HepG2 (cell line): ENCODE measurements around the gene PLEKHA3. TPM values are rescaled to one million over a fixed set of nuclear protein-coding genes. Genes with fewer than 3 reads are reported as not detected.
A peak's percentile ranks its signal among the peaks of the same experiment; 100 is the strongest.

Experiments
- ASH2L ChIP-seq: fragments of 300-600, 200-600 bp; sonication (generic); IDR thresholded peaks from 2 replicates; pipeline ENCODE4 v1.7.0; 2017; ENCODE audit warnings: low read depth, mild to moderate bottlenecking, moderate library complexity, mixed read lengths, low read length; ENCODE audit not compliant: insufficient read length
- CENPX ChIP-seq: sonication (generic); formaldehyde crosslinking; IDR thresholded peaks from 2 replicates; pipeline ENCODE4 v1.9.0; 2021; ENCODE audit warnings: mild to moderate bottlenecking, missing genetic modification reagents, moderate library complexity
- EED ChIP-seq: sonication (generic); formaldehyde crosslinking; IDR thresholded peaks from 2 replicates; pipeline ENCODE4 v1.5.0; 2020; ENCODE audit warnings: mild to moderate bottlenecking, missing genetic modification reagents
- FLYWCH1 ChIP-seq: sonication (generic); formaldehyde crosslinking; IDR thresholded peaks from 2 replicates; pipeline ENCODE4 v1.8.1; 2023; ENCODE audit warnings: mild to moderate bottlenecking, missing genetic modification reagents
- FOXK2 ChIP-seq: fragments of 450-650 bp; IDR thresholded peaks from 2 replicates; pipeline ENCODE4 v1.6.1; 2016
- HNF4A ChIP-seq: sonication (generic); formaldehyde crosslinking; IDR thresholded peaks from 2 replicates; pipeline ENCODE4 v1.4.0; 2020; ENCODE audit warnings: missing genetic modification reagents
- IKZF1 ChIP-seq: fragments of 450-650 bp; IDR thresholded peaks from 2 replicates; pipeline ENCODE4 v1.7.1; 2016
- KLF12 ChIP-seq: sonication (generic); formaldehyde crosslinking; IDR thresholded peaks from 2 replicates; pipeline ENCODE4 v1.4.0; 2020; ENCODE audit warnings: missing genetic modification reagents, borderline replicate concordance
- MED8 ChIP-seq: sonication (generic); formaldehyde crosslinking; IDR thresholded peaks from 2 replicates; pipeline ENCODE4 v1.8.1; 2023; ENCODE audit warnings: mild to moderate bottlenecking, missing genetic modification reagents; ENCODE audit not compliant: insufficient replicate concordance
- SMC3 ChIP-seq: IDR thresholded peaks from 2 replicates; pipeline ENCODE4 v1.6.1; 2011; ENCODE audit warnings: low read length, improper control_type of control experiment
- ZBTB7B ChIP-seq: sonication (generic); formaldehyde crosslinking; IDR thresholded peaks from 2 replicates; pipeline ENCODE4 v1.4.0; 2020; ENCODE audit warnings: missing genetic modification reagents
- ZFP36L1 ChIP-seq: sonication (generic); formaldehyde crosslinking; IDR thresholded peaks from 2 replicates; pipeline ENCODE4 v1.8.0; 2022; ENCODE audit warnings: mild to moderate bottlenecking, missing genetic modification reagents, moderate library complexity
- ZKSCAN8 ChIP-seq: IDR thresholded peaks from 2 replicates; pipeline ENCODE4 v1.6.1; 2016; ENCODE audit warnings: borderline replicate concordance, missing genetic modification reagents, missing compliant biosample characterization
- ZNF136 ChIP-seq: sonication (generic); formaldehyde crosslinking; IDR thresholded peaks from 2 replicates; pipeline ENCODE4 v1.8.1; 2022; ENCODE audit warnings: low read depth, mild to moderate bottlenecking, moderate library complexity, missing genetic modification reagents
- ZNF20 ChIP-seq: sonication (generic); formaldehyde crosslinking; IDR thresholded peaks from 2 replicates; pipeline ENCODE4 v1.4.0; 2020; ENCODE audit warnings: mild to moderate bottlenecking, moderate library complexity, missing genetic modification reagents
- ZNF451 ChIP-seq: sonication (generic); formaldehyde crosslinking; IDR thresholded peaks from 2 replicates; pipeline ENCODE4 v1.5.0; 2020; ENCODE audit warnings: mild to moderate bottlenecking, missing genetic modification reagents
- polyA plus RNA-seq, 8 experiments: library from polyadenylated mRNA; depleted of rRNA in 3 of 8; stranded (reverse) in 7 of 8; unstranded in 1 of 8; fragments of >200 nt; fragmentation: Illumina TruSeq in 4 of 8; extraction: Trizol in 4 of 8; gene quantifications; 2 replicates each; pipeline versions ENCODE4 v1.2.1 to v1.2.3, GENCODE V29; 2011 to 2016; ENCODE audit warnings: low read depth in 4 of 8, missing spikeins in 1 of 8, mixed read lengths in 1 of 8; ENCODE audit not compliant: insufficient read depth in 1 of 8
- total RNA-seq, 5 experiments: library from RNA; depleted of rRNA; stranded (reverse); fragments of >200 nt; fragmentation: Illumina TruSeq; extraction: Trizol; gene quantifications; 2 replicates each; pipeline ENCODE4 v1.2.3, GENCODE V29; 2016; ENCODE audit warnings: low read depth in 1 of 5
- TF ChIP-seq, protein P1 (sequence below): fragments of 450-650 bp; IDR thresholded peaks from 2 replicates; pipeline ENCODE4 v1.6.1; 2017
- TF ChIP-seq, protein P2 (sequence below): sonication (generic); formaldehyde crosslinking; IDR thresholded peaks from 2 replicates; pipeline ENCODE4 v1.5.1; 2020; ENCODE audit warnings: mild to moderate bottlenecking, missing genetic modification reagents
- TF ChIP-seq, protein P3 (sequence below): sonication (generic); formaldehyde crosslinking; IDR thresholded peaks from 2 replicates; pipeline ENCODE4 v1.8.0; 2022; ENCODE audit warnings: mild to moderate bottlenecking, missing genetic modification reagents; ENCODE audit not compliant: insufficient replicate concordance
- TF ChIP-seq, protein P4 (sequence below): sonication (generic); formaldehyde crosslinking; IDR thresholded peaks from 2 replicates; pipeline ENCODE4 v1.8.0; 2022; ENCODE audit warnings: mild to moderate bottlenecking, missing genetic modification reagents, borderline replicate concordance
- TF ChIP-seq, protein P5 (sequence below): sonication (generic); formaldehyde crosslinking; IDR thresholded peaks from 2 replicates; pipeline ENCODE4 v1.5.0; 2020; ENCODE audit warnings: missing genetic modification reagents

Gene PLEKHA3
- total and polyA plus RNA-seq, 2 of the 13 experiments (the other 11 are each of a cell fraction or from before 2014, with no cell fraction given): 11.7 to 23.1 TPM

DNA sequence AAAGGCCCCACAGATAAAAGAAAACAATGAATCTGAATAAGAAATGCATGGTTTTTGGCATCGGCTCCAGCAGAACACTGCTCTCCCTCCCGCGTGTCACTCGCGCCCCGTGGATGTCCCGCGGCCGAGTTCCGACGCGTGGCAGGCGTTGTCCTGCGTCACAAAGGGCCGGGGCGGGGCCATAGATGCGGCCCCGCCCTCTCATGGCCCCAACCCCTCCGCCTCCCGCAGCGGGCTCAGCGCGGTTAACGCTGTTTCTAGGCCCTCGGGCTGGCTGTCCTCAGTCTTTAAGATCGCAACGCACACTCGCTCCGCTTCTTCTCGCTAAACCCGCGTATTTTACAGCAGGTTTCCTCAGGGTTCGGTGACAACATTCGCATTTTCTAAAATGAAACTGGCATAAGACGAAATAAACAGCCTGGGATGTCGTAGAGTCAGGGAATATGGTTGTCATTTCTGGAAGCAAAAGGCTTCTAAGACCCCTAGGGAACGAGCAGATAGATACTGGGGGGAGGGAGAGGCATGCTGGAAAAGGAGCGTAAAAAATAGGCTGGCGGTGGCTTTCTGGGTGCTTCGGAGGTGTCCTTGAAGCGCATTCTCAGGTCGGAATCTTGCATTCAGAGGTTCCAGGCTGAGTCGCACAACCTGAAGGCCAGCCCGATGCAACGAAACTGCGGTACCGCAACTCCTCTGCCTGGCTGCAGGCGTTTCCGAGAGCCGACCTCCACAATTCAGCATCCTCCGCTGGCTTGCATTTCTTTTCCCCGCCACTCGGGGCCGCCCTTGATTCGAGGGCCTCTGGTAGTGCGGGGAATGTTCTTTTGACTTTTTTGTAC lies 1.6 kb upstream of the PLEKHA3 start, which contains the start of gene FKBP7 (continued):
- TF ChIP-seq, protein P1, sequence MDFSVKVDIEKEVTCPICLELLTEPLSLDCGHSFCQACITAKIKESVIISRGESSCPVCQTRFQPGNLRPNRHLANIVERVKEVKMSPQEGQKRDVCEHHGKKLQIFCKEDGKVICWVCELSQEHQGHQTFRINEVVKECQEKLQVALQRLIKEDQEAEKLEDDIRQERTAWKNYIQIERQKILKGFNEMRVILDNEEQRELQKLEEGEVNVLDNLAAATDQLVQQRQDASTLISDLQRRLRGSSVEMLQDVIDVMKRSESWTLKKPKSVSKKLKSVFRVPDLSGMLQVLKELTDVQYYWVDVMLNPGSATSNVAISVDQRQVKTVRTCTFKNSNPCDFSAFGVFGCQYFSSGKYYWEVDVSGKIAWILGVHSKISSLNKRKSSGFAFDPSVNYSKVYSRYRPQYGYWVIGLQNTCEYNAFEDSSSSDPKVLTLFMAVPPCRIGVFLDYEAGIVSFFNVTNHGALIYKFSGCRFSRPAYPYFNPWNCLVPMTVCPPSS: no peak
- TF ChIP-seq, protein P2, sequence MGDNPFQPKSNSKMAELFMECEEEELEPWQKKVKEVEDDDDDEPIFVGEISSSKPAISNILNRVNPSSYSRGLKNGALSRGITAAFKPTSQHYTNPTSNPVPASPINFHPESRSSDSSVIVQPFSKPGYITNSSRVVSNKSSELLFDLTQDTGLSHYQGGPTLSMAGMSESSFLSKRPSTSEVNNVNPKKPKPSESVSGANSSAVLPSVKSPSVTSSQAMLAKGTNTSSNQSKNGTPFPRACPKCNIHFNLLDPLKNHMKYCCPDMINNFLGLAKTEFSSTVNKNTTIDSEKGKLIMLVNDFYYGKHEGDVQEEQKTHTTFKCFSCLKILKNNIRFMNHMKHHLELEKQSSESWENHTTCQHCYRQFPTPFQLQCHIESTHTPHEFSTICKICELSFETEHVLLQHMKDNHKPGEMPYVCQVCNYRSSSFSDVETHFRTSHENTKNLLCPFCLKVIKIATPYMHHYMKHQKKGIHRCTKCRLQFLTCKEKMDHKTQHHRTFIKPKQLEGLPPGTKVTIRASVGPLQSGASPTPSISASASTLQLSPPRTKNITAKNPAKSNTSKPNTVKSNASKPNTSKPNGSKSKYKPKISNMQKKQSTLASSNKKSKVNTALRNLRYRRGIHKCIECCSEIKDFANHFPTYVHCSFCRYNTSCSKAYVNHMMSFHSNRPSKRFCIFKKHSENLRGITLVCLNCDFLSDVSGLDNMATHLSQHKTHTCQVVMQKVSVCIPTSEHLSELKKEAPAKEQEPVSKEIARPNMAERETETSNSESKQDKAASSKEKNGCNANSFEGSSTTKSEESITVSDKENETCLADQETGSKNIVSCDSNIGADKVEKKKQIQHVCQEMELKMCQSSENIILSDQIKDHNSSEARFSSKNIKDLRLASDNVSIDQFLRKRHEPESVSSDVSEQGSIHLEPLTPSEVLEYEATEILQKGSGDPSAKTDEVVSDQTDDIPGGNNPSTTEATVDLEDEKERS: peak; percentile 89; the same call in 1 of the 2 replicates
- TF ChIP-seq SMC3 (0 out of 2 replicates have a peak, but pooled peaks have one; percentile 29), ZKSCAN8 (CRISPR knock-in tag) (peak; percentile 58; the same call in 1 of the 2 replicates), IKZF1 (no peak), ZNF136 (CRISPR knock-in tag) (0 out of 2 replicates have a peak, but pooled peaks have one; percentile 49), FOXK2 (no peak), MED8 (CRISPR knock-in tag) (peak; percentile 17), FLYWCH1 (CRISPR knock-in tag) (peak; percentile 60; the same call in 1 of the 2 replicates), KLF12 (CRISPR knock-in tag) (peak; percentile 89; the same call in 1 of the 2 replicates), EED (CRISPR knock-in tag) (no peak), ZNF20 (CRISPR knock-in tag) (no peak), HNF4A (CRISPR knock-in tag) (no peak), CENPX (CRISPR knock-in tag) (no peak), ASH2L (peak; percentile 97), ZBTB7B (CRISPR knock-in tag) (no peak; the same call in 1 of the 2 replicates), ZNF451 (CRISPR knock-in tag) (peak; percentile 77; the same call in 1 of the 2 replicates), ZFP36L1 (CRISPR knock-in tag) (peak; percentile 75; the same call in 1 of the 2 replicates)
- TF ChIP-seq, protein P3, sequence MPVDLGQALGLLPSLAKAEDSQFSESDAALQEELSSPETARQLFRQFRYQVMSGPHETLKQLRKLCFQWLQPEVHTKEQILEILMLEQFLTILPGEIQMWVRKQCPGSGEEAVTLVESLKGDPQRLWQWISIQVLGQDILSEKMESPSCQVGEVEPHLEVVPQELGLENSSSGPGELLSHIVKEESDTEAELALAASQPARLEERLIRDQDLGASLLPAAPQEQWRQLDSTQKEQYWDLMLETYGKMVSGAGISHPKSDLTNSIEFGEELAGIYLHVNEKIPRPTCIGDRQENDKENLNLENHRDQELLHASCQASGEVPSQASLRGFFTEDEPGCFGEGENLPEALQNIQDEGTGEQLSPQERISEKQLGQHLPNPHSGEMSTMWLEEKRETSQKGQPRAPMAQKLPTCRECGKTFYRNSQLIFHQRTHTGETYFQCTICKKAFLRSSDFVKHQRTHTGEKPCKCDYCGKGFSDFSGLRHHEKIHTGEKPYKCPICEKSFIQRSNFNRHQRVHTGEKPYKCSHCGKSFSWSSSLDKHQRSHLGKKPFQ (CRISPR knock-in tag): peak; percentile 21
- TF ChIP-seq, protein P4, sequence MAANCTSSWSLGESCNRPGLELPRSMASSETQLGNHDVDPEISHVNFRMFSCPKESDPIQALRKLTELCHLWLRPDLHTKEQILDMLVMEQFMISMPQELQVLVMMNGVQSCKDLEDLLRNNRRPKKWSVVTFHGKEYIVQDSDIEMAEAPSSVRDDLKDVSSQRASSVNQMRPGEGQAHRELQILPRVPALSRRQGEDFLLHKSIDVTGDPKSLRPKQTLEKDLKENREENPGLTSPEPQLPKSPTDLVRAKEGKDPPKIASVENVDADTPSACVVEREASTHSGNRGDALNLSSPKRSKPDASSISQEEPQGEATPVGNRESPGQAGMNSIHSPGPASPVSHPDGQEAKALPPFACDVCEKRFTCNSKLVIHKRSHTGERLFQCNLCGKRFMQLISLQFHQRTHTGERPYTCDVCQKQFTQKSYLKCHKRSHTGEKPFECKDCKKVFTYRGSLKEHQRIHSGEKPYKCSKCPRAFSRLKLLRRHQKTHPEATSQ (CRISPR knock-in tag): no peak
- TF ChIP-seq, protein P5, sequence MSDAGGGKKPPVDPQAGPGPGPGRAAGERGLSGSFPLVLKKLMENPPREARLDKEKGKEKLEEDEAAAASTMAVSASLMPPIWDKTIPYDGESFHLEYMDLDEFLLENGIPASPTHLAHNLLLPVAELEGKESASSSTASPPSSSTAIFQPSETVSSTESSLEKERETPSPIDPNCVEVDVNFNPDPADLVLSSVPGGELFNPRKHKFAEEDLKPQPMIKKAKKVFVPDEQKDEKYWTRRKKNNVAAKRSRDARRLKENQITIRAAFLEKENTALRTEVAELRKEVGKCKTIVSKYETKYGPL (CRISPR knock-in tag): peak; percentile 24; the same call in 1 of the 2 replicates
